ENCODE measurements around the gene SCG5.

SCG5 gene

DNA sequence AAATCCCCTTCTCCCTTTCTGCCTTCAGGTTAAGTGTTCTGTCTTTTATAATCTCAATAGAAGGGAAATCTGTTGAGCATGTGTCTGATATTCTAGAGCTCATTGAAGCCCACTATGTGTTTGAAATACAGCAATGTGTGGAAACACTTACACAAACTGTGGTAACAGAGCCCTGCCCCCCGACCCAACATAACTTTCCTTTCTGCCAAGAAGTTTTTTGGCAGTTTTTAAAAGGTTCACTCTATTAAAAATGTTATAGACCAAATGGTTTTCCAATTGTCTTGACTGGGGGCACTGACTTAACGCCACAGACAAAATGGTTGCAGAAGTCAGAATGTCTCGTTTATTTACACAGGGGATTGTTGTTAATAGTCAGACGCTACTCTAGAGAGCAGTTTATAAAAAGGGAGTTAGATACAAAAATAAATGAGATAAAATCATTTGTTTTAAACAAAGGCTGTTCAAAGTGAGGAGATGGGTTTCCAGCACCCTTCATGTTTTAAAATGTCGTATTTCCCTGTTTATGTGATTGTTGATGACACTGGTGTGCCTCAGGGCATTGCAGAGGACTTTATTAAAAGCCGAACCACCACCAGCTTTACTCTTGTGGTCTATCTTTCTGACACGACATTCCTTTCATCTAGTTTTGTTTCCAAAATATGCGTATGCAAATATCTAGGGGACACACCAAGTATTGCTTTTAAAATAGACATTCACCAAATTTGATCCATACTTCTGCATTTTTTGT lies 49.6 kb downstream of the SCG5 start:
- no peak for DNase-seq (ENCODE audit: insufficient read length, low spot score)
- no peak for FAIRE-seq

DNA sequence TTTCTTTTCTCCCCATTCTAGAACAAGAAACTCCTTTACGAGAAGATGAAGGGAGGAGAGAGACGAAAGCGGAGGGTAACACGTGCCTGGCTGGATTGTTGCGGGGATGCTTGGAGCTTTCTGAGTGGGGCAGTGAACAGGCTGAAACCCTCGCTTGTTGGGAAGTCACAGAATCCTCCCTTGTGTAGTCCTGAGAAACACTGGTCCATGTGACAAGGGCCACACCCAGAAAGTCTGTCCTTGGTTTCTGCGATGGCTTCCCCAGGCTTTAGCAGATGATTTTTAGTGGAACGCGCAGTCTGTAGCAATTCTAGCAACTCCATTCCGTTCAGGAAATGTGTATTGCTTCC lies 50.2 kb downstream of the SCG5 start:
- DNase-seq (ENCODE audit: insufficient read length, low spot score) (no peak), FAIRE-seq (no peak)

DNA sequence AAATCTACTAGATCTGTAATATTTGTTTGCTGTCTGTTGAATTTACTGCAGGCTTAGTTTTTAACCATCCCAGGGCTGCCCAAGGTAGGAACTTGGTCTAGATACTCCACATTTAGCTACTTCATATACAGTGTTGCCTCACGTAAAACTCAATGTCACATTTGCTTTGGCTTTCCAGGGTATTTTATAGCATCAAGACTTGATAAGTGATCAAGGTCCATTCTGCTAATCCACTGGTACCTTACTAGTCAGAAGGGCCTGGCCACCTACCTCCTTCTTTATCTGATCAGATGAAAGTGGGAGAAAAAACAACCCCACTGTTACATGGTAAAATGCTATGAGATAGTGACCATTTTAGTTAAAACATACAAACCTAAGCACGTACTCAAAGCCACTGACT lies 50.8 kb downstream of the SCG5 start:
- DNase-seq (ENCODE audit: insufficient read length, low spot score) (no peak), FAIRE-seq (no peak)

DNA sequence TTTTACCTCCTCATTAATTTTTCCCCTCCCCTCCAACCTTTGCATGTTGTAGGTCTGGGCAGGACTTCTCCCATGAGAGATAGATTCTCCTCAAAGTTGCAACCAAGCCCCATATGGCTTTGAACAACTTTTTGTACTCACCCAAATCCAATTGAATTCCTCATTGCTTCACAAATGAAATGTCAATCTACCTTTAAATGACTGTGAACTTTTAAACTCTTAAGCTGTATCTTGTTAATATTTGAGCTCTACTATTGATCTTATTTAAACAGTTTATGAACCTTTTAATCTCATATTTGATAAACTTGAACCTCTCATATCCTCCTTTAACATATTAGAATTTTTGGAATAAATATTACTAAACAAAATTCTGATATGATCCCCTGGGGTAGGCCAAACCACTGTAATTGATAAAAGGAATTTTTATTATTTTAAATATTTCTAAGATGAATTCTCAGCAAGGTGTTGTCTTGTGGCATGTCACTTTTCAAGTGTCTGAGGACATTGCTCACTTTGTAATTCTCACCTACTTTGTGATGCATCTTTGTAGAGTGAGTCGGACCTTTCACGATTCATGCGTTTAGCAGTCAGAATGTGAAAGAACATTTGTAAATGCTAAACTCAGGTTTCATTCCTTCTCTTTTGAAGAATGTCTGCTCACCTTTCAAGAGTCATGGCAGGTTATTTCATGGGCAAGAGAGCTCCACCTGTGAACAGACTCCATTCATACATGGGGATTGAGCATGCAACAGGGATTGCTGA lies 52.9 kb downstream of the SCG5 start:
- DNase-seq (ENCODE audit: insufficient read length, low spot score) (no peak), FAIRE-seq (no peak)

DNA sequence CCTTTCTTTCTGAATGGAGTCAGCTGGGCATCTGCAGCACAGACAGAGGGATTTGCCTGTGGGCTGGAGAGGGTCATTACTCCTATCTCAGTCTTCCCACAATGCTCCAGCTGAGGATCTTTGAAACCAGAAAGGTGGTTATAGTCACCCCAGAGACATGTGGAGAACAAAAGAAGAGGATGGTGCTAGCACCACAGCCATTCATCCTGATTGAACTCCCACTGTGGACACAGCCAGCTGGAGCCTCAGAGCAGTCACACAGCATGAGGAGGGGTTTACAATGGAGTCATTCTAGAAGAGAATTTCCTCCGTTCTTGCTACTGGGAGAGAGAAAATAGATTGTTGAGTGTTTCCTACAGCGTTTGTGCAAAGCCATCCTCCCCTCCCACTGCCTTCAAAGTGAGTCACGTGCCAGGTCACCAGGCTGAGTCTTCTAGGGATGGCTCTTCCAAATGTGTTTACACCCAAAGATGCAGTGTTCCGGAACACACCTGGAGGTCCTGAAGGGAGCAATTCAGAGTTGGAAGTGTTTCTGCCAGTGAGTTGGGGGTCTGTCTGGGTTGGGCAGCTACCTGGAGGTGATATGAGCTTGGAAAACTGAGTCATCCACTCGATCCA lies 57.4 kb downstream of the SCG5 start:
- FAIRE-seq, result no peak

DNA sequence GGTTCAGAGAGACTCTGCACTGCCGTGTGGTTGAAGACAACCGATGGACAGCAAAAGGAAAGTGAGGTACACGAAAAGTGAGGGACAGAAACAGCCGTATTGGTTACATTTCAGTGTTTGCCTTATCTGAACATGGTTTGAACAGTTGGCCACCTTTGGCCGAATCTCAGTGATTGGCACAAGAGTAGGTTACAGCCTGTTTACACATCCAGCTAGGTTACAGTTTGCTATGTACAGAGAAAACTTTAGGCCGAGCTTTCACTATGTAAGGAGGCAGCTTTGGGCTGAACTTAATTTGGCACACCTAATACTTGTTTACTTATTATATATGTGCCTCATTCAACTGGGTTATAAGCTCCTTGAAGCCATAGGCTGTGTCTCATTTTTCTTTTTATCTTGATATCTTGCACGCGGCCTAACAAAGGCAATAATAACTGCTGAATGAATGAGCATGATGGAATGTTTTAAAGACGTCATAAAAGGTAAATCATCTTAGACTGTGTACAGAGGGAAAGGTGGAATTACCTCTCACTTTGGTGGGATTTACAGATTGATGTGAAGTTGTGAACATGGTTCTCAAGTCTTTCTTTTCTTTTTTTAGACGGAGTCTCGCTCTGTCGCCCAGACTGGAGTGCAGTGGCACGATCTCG lies 59.1 kb downstream of the SCG5 start:
- FAIRE-seq, result no peak

More for the DNA sequence above, 57.4 kb downstream of the SCG5 start:
- DNase-seq (ENCODE audit: insufficient read length, low spot score), result no peak

DNA sequence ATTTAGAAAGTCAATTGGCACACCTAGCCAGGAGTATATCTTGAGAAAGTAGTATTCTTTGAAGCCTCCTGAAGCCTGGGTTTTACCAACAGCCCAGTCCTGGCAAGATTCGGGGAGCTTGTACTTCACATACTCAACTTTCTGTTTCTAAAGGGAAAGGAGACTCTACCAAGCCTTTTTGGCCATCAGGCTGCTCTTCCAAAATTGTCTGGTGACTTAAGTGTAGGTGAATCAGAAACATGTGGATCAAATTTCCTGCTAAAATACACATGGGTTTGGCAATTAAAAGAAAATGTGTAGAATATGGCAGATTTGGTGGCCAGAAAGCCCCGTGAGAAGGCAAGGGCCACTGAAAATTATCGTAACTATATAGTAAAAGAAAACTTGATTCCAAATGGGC lies 60.4 kb downstream of the SCG5 start:
- DNase-seq (ENCODE audit: insufficient read length, low spot score) (no peak), FAIRE-seq (no peak)

More for the DNA sequence above, 59.1 kb downstream of the SCG5 start:
- DNase-seq (ENCODE audit: insufficient read length, low spot score), result no peak

DNA sequence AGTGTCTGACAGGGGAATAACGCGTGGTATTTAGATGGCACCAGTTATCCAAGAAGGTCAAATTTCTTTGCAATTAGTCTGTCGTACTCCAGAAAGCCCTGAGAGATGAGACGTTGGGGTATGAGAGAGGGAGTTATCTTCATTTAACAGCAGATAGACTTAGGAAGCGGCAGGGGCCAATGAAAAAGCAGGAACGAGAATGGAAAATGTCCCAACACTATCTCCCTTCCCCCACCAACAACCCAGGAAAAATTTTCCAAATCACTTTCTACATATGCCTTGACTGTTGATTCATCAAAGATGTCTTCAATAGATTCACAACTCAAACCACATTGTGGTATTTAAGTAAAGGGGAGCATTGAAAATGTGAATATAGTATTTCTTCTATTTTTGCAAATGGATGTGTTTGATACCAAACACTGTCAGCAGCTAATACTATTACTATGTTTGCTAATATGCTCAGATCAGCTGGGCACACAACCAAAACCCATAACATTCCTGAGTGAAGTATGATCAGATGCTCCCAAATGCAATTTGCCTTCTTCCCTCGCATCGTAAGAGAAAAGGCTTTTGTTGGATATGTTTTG lies 63.0 kb downstream of the SCG5 start:
- no peak for DNase-seq (ENCODE audit: insufficient read length, low spot score)
- no peak for FAIRE-seq

DNA sequence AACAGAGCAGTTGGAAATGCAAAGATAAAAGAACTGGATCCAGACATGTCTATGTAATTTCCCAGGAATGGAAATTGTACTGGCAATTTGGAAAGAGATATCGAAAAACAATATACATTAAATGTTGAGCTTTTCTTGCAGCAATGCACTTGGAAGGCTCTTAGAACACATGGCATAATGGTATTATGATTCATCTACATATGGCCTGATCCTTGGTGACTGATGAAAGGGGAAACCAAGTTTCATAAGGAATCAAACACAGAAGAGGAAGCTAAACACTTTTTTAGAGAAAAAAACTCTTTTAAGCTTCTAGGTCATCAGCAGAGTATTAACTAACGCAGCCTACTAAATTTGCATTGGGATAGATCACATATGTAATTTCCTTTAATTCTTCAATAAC lies 63.9 kb downstream of the SCG5 start:
- no peak for FAIRE-seq

DNA sequence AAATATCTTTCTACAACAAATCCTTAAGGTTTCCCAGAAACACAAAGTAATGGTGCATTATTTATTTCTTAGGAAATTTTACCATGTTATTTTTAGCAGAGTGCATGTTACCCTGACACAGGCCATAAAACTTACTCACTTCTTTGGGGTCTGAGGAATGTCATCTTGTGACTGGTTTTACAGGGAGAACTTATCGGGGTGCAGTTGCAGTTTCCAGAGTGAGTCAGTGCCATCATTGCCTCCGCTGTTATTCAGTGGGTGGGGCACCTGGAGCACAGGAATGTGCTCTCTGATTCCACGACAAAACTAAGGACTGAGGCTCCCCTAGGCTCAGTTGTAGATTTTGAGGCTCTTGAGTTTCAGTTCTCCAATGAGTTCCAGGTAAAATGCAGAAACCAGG lies 65.2 kb downstream of the SCG5 start:
- FAIRE-seq, result no peak
- no peak for DNase-seq (ENCODE audit: insufficient read length, low spot score)

More for the DNA sequence above, 63.9 kb downstream of the SCG5 start:
- DNase-seq (ENCODE audit: insufficient read length, low spot score), result no peak

DNA sequence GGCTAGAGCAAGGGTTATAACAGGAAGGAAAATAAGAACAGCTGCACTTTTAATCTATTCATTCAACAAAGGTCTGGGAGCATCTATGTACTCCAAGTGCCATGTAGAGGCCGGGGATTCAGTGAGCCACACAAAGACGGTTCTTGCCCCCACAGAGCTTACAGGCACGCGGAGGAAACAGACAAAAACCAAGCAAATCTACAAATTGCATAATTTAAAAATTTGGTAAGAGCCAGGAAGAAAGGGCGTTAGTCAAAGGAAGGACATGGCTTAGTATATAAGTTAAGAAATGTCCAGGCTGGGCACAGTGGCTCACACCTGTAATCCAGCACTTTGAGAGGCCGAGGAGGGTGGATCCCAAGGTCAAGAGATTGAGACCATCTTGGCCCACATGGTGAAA lies 65.9 kb downstream of the SCG5 start:
- DNase-seq (ENCODE audit: insufficient read length, low spot score), result no peak
- FAIRE-seq, result no peak

DNA sequence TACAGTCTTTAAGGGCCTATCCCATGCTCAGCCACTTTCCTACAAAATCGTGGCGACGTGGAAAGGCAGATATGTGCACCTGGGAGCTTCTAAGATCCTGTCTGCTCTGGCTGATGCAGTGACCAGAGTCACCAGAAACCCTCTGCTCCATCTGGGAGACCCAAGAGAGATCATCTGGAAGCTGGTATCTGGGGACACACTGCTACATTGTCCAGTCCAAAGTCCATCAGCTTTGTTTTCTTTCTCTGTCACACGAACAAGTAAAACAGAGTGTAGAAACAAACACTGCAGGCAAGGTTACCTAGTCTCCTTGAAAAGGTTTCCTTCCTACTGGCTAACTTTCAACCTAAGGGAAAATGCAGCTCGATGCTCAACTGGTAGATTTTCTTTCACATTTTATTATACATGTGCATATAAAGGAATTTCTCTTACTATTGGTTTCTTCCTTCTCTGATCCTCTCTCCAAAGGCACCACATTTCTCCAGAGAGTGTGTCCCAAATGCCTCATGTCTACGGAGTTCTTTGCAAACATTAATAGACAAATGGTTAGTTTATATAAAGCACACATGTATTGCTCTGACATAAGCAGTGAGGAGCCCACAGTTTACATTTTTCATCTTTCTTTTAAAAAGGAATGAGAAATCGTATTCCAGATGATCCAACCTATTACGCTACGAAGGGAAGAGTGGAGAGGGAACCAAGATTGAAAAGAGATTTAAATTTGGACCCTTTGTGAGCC lies 68.0 kb downstream of the SCG5 start:
- DNase-seq (ENCODE audit: insufficient read length, low spot score) (no peak), FAIRE-seq (no peak)

DNA sequence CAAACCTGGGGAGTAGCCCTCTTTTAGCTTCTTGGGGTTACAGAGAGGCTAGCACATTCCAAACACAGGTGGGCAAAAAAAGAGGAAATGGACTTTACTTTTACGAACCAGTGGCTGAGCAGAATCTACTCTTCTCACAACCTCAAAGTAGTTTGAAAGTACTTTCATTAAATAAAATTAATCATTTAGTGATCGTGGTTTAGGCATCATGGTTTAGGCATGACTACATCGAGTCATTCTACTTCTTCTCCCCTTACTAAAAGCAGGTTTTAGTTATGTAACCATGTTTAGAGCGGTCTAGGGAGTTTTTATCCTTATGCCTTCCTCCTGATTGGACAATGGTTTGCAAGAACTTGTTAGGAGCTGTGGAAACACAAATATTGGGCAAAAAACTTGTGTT lies 73.8 kb downstream of the SCG5 start:
- FAIRE-seq (no peak), DNase-seq (ENCODE audit: insufficient read length, low spot score) (no peak)

DNA sequence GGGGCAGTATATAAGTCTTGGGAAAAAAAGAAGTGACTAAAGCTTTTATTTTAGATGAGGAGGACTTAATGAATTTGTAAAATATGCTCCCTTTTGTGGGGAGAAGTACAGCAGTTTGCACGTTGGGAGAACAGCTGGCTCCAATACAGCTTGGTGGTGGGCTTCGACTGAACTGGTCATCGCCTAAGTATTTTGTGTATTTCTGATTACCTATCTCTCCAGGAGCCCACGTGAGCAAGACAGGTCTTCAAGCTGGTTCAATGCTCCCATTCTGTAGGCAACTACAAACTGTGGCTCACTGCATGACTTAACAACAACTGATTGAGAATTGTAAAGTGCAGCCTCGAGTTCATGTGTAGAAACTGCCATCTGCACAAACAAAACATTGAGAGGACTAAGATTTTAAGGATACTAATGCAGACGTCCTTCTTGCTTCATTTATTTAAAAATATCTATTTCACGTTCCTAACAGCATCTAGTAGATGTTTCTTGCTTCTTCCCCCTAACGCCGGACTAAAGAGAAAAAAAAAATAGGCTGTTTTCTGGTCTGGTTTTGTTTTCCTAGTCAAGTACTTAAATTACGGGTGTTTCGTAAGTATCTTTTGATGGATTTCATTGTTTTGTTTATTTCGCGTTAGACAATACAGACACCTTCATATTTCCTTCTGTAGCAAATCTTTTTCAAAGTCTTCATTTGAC lies 74.9 kb downstream of the SCG5 start:
- DNase-seq (ENCODE audit: insufficient read length, low spot score) (no peak), FAIRE-seq (no peak)

DNA sequence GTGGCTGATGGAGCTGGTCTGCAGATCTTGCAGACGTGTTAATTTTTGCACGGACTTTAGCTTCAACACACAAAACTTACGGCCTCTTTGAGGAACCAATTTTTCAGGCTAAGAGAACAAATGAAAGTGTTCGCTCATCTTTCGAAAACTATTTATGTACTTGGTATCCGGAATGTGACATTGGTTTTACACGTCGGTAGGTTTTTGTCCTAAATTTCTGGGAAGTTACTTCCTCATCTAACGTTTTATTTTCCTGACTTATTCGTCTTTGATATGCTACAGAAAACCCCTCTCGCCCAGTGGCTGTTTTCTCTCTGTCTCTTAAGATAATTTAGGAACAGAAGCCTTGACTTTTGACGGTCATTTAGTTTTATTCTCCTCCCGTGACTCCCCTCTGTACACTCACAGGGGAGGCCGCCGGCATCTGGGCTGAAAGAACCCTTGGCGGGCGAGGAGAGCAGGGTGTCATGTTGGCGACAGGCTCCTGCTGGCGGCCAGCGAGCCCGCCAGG lies 75.5 kb downstream of the SCG5 start:
- DNase-seq (ENCODE audit: insufficient read length, low spot score) (no peak), FAIRE-seq (peak; percentile 55)

DNA sequence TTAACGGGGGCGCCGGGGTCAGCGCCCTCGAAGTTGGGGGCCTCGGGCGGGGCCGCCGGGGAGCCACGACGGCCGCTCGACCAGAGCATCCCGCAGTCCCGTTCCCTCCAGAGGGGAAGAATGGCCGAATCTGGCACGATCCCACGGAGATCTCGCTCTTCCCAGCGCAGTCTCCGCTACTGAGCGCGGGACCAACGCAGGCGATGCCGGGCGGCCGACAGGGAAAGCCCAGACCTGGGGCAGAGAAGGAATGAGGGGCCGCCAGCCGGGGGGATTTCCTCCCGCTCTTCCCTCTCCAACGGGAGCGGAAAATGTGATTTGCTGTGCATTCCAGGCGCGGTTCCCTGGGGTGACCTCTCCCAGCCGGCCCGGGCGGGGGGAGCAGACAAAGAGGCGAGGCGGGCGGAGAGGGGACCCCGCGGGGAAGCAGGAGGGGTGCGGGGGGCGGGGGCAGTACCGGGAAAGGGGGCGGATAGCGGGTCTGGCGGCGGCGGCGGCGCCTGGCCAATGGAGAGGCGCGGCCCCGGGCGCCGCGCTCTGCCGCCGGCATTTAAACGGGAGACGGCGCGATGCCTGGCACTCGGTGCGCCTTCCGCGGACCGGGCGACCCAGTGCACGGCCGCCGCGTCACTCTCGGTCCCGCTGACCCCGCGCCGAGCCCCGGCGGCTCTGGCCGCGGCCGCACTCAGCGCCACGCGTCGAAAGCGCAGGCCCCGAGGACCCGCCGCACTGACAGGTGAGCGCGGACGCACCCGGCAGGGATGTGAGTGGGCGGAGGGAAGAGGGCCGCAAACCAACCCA lies 76.1 kb downstream of the SCG5 start, which contains the start of gene GREM1:
TSS of gene GREM1 (plus strand) at position 579 of the 801 bp plus-strand sequence. CDS start 12,687 bp downstream, outside the sequence.
- no peak for FAIRE-seq

DNA sequence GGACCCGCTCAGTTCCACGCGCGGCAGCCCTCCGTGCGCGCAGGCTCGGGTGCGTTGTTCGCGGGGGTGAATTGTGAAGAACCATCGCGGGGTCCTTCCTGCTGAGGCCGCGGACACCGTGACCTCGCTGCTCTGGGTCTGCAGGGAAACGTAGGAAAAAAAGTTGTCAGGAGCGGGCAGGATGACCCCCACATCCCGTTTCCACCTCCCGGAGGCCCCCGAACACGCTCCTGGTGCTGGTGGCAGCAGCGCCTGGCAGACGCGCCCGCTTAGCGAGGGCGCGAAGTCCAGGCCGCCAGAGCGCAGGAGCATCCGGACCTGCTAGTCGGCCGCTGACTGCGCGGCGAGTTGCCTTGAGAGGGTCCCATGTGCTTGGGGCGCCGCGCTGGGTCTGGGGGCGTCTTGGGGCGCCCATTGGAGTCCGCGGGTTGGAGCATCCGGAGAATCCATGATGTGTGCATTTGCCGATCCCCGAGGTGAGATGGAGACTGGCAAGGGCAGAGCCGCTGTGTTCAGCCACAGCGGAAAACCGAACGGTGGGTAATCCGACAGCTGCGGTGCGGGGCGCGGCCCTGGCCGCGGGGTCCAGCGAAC lies 76.8 kb downstream of the SCG5 start:
- DNase-seq (ENCODE audit: insufficient read length, low spot score) (no peak), FAIRE-seq (no peak)

More for the DNA sequence above, 76.1 kb downstream of the SCG5 start, which contains the start of gene GREM1:
- DNase-seq (ENCODE audit: insufficient read length, low spot score), result no peak

Data from GM19239 (cell line).